GM19238 (cell line): ENCODE results near the gene ZG16.

Source experiments
- DNase-seq: peaks from one replicate; pipeline ENCODE4 v3.0.0; 2011; ENCODE audit warnings: low spot score; ENCODE audit not compliant: insufficient read length

ZG16 gene

DNA sequence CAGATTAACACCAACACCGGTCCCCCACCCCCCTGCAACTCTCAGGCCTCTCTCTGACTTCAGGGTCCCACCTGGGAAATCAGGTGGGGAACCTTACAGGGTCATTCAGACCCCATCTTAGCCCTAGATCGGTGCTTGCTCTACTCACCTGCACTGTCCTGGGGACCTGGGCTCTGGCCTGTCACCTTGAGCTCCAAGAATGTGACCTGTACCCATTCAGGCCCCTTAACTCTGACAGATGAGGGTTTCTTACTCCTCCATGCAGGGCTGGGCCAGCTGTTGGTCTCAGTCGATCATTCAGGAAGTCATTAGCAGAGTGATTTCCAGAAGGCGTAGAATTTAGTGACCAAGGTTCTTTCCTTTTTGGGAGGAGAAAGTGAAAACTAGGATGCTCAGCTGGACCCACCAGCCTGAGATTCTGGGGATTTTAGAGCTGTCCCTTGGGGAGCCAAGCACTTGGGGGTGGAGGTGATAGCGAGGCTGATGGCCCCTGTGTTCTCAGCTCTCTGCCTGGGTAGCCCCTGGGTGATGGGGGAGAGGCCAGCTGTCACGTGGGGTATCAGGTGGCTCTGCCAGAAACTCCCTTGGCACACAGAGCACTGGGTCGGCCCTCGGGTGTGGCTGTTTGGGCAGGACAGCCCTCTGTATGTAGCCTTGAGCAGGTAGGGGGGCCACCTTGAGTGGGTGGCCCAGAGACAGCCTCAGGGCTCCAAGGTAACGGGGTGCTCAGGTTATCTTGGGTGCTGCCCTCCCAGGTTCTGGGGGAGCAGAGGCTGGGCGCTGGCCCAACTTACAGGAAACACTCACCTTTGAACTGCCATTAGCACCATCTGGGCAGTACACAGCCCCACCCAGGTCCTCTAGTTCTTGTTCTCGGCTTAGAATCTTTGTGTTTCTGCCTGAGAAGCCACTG is 42.9 kb downstream of the ZG16 start:
- peak; percentile 69 for DNase-seq

DNA sequence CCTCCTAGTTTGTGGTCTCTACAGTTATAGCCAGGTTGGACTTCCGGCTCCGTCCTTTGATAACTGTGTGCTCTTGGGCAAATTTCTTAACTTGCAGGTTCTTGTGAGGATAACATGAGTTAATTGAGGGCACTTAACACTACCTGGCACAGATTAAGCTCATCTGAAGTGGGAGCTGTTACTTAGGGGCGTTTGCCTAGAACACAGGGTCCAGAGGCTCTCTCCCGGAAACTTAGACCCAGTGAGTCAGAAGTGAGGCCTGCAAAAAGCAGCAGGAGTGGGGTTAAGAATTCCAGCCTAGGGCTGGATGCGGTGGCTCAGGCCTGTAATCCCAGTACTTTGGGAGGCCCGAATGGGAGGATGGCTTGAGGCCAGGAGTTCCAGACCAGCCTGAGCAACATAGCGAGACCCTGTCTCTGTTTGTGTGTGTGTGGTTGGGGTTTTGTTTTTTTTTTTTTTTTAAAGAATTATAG is 43.6 kb downstream of the ZG16 start:
- DNase-seq = no peak

DNA sequence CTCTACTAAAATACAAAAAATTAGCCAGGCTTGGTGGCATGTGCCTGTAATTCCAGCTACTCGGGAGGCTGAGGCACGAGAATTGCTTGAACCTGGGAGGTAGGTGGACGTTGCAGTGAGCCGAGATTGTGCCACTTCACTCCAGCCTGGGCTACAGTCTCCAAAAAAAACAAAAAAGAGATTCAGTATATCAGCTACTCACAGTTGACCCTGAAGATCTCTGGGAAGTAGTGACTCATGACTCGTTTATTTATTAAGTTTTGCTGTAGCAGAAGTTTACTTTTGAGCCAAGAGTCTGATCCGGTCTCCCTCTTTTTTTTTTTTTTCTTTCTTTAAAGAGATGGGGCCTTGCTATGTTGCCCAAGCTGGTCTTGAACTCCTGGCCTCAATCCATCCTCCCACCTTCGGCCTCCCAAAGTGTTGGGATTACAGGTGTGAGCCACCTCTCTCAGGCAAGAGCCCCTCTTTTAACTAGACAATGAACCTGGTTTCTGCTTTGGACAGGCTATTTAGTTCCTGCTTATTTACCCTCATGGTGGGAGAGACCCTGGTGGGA is 46.6 kb downstream of the ZG16 start:
- no peak for DNase-seq

DNA sequence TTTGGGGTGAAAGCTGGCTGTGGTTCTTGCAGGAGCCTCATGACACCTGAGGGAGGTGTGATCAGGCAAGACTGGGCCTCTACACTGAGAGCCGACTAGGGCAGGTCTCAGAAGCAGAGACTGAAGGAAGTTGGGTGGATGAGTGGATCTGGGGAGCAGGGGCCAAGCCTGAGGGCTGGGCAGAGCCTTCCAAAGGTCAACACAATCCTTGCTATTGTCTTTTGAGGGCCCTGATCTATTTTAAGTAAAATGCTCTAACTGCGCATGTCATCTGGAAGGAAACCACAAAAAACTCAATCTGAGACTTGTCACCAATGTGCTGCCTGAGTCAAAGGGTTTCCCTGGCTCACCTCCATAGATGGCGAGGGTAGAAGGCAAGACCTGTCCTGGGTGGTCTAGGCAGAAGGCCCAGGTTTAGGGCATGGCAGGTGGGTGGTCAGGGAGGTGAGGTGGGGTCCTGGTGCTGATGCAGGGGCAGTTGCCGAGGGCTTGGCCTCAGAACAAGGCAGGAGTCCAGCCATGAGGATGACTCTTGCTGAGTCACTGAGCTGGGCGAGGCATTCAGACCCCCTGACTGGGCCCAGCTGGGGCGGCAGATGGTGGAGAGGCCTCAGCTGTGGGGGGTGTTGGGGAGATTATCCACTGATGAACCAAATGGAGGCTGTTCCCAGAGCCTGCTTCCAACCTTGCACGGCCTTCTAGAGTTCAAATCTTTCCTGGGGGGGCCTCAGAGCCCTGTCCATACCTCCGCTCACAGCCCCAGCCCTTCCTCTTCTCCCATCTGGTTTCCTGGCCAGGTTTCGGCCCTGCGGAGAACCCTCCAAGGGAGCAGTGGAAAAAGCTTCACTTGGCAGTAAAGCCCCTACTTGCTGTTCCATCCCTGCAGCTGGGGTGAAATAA is 47.3 kb downstream of the ZG16 start:
- no peak for DNase-seq

DNA sequence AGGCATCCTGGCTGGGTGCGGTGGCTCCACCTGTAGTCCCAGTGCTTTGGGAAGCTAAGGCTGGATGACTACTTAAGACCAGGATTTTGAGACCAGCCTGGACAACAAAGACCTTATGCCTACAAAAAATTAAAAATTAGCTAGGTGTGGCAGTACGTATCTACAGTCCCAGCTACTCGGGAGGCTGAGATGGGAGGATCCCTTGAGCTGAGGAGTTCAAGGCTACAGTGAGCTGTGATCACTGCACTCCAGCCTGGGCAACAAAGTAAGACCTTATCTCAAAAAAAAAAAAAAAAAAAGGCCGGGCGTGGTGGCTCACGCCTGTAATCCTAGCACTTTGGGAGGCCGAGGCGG is 48.3 kb downstream of the ZG16 start:
- no peak for DNase-seq

DNA sequence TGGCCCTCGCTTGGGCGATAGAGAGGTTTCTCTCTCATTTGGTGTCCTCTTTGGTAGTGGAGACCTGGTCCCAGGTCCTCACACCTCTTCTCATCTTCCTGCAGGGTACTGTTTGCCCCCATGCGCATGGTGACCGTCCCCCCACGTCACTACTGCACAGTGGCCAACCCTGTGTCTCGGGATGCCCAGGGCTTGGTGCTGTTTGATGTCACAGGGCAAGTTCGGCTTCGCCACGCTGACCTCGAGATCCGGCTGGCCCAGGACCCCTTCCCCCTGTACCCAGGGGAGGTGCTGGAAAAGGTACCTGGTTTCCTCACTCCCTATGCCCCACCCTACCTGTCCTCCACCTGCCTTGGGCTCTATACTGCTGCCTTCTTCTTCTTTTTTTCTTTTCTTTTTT is 52.7 kb downstream of the ZG16 start:
- DNase-seq = no peak

DNA sequence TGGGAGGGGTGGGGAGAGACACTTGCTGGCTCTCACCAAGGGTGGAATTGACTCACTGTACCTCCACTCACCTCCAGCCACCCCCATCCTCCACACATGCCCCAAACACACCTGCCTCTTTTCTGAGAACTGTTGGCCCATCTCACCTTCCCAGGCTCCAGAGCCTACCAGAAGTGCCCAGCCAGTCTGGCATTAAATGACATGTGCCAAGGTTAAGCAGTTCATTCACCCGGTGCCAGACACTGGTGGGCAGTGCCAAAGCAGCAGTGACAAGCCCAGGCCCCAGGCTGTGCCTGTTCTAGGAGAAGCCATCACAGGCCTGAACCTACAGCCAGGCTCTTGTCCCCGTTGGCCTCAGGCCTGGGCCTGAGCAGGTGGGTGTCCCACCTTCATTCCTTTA is 53.4 kb downstream of the ZG16 start:
- DNase-seq = no peak
